ENCODE measurements around the gene DNASE2B.

DNA sequence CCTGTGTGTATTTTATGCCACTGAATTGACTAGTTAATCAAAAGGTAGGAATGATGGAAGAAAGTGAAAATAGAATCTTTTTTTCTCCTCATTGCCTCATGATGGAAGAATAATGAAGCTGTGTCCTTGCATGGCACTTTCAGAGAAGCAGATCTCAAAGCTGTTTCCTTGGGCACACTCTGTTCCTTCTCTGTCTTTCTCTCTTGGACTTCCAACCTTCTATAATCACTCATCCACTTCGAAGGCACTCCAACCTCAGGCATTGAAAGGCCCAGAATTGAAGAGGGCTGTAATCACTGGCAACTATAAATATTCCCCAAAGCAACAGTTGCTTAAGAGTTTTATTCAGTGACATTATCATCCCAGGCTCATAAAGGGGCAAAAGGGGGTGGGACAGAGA lies 31.1 kb upstream of the DNASE2B start:
- TF ChIP-seq EZH2 (IDR thresholded peaks at IDR 0.05; ENCODE audit: borderline replicate concordance, insufficient read depth, low read length, poor library complexity, severe bottlenecking) (no peak), CTCF (IDR thresholded peaks at IDR 0.05; ENCODE audit: poor library complexity, severe bottlenecking) (no peak), EP300 (conservative IDR thresholded peaks at IDR 0.05; ENCODE audit: poor library complexity, severe bottlenecking) (no peak), RAD21 (conservative IDR thresholded peaks at IDR 0.05) (no peak), TAF1 (IDR thresholded peaks at IDR 0.05; ENCODE audit: low read depth) (no peak)
